Measurements from ENCODE around the gene BCOR. TPM values are rescaled to one million over a fixed set of nuclear protein-coding genes. Genes with fewer than 3 reads are reported as not detected.

BCOR gene
- total RNA-seq, 1 donor from 2014 or later: 24.3 TPM

DNA sequence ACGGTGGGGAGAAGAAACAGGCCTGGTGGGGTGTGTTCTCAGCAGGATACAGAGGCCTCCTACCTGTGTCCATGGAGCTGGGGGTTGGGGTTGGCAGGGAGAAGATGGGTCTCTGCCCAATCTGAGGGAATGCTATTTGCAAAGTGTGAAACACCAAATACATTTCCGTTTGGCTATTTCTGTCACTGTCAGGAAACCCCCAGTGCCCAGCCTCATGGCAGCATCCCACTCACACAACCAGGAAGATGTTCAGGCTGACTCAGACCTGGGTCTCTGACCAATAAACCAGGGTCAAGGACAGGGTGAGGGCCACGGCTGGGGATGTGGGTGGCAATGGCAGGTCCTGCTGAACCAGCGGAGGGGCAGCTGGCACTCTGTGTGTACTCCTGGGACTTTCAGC, 41.3 kb downstream of the BCOR start:
- no peak overlapping the region for H3K4me3 ChIP-seq (ENCODE audit: low read depth, low read length)
- TF ChIP-seq, protein P1, sequence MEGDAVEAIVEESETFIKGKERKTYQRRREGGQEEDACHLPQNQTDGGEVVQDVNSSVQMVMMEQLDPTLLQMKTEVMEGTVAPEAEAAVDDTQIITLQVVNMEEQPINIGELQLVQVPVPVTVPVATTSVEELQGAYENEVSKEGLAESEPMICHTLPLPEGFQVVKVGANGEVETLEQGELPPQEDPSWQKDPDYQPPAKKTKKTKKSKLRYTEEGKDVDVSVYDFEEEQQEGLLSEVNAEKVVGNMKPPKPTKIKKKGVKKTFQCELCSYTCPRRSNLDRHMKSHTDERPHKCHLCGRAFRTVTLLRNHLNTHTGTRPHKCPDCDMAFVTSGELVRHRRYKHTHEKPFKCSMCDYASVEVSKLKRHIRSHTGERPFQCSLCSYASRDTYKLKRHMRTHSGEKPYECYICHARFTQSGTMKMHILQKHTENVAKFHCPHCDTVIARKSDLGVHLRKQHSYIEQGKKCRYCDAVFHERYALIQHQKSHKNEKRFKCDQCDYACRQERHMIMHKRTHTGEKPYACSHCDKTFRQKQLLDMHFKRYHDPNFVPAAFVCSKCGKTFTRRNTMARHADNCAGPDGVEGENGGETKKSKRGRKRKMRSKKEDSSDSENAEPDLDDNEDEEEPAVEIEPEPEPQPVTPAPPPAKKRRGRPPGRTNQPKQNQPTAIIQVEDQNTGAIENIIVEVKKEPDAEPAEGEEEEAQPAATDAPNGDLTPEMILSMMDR (conservative IDR thresholded peaks at IDR 0.05; ENCODE audit: low read depth, low read length): no peak
- DNase-seq (ENCODE audit: low read depth): no peak

DNA sequence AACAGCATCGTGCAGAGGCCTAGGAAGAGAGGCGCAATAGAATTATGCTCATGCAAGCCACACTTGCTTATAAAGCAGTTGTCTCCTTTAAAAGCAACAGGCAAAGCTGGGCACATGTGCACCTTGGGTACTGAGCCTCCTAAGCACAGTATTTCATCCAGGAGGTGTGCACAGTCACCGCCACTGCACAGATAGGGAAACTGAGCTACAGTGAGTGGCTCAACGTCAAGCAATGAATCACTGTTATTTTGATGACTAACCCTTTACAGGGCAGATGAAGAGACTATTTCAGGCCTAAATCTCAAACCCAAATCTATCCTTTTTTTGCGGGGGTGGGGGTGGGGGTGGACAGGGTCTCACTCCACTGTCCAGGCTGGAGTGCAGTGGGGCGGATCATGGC, 42.3 kb downstream of the BCOR start:
- TF ChIP-seq, protein P1 (conservative IDR thresholded peaks at IDR 0.05; ENCODE audit: low read depth, low read length): no peak
- no peak for DNase-seq (ENCODE audit: low read depth)
- no peak overlapping the region for H3K4me3 ChIP-seq (ENCODE audit: low read depth, low read length)

DNA sequence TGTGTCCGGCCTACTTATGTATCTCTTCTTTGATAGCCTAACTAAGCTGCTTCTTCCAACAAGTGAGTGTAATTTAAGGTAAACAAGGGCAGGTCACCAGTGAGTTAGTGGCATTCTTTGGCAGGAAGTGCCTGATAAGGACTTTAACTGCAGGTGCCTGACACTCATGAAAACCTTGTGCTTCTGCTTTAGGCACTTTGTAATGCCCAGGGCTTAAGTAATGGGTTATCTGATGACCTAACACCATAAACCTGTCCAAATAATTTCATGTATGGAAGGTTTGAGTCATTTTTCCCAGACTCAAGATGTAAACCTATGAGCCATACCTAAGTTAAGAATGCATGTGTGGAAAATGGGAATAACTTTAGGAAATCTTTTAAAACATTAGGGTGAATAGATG, 43.0 kb downstream of the BCOR start:
- no peak overlapping the region for H3K4me3 ChIP-seq (ENCODE audit: low read depth, low read length)
- TF ChIP-seq, protein P1 (conservative IDR thresholded peaks at IDR 0.05; ENCODE audit: low read depth, low read length): no peak
- DNase-seq (ENCODE audit: low read depth): no peak

DNA sequence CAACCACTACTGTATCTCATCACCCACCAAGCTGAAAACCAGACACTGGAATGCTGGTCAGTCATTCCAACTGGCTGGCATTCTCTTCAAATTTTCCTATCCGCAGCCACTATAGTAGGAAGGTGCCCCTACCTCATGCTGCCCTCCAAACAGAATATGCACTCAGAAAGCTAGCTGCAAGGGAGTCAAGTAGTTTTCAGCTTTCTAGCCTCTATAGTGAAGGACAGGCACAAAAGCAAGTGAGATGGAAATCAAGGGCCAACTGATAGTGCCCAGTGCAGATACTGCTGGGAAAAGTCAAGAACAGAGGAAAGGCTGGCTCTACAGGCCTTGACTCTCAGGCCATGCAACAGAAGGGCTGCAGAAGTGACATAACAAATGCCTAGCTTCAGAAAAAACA, 47.2 kb downstream of the BCOR start:
- TF ChIP-seq, protein P1 (conservative IDR thresholded peaks at IDR 0.05; ENCODE audit: low read depth, low read length): no peak
- no peak overlapping the region for H3K4me3 ChIP-seq (ENCODE audit: low read depth, low read length)
- DNase-seq (ENCODE audit: low read depth): no peak

DNA sequence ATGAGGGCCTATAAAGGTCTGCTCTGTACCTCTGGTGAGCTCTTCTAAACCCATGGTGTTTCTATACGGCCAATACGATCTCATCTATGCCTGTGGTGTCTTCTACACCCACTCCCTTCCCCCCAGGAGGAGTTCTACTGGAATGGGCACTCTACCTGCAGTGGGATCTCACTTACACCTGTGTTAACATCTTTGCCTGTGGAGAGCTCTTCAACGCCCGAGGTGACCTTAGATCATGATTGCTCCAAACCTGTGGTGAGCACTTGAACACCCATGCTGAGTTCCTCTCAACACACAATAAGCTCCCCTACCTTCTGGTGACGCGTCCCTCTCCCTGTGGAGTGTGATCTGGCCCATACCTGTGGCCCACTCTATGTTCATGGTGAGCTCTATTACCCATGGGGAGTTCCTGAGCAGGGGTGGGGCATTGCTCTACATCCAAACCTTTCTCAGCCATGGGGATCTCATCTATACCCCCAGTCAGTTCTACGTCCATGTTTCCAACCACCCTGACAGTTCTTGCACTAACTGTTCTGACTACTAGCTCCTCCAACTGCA, 48.6 kb downstream of the BCOR start:
- TF ChIP-seq, protein P1 (conservative IDR thresholded peaks at IDR 0.05; ENCODE audit: low read depth, low read length): no peak

DNA sequence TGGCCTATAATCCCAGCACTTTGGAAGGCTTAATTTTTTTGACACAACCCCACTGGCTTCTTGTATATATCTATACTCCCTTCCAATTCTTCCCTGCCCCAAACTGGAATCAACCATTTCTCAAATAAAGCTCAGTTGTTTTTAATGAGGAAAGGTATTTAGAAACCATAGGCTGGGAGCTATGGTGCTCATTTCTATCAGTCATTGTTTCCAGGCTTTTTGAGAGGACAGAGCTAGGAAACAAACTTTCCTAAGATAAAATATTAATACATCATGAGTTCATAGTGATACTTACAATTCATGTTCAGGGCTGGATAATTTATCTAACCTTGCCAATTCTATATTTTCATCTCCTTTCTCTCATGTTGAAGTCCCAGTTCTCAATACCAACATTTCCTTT, 50.3 kb downstream of the BCOR start:
- no peak overlapping the region for H3K4me3 ChIP-seq (ENCODE audit: low read depth, low read length)
- TF ChIP-seq, protein P1 (conservative IDR thresholded peaks at IDR 0.05; ENCODE audit: low read depth, low read length): no peak
- no peak for DNase-seq (ENCODE audit: low read depth)

More for the DNA sequence above, 48.6 kb downstream of the BCOR start:
- no peak overlapping the region for H3K4me3 ChIP-seq (ENCODE audit: low read depth, low read length)
- no peak for DNase-seq (ENCODE audit: low read depth)

DNA sequence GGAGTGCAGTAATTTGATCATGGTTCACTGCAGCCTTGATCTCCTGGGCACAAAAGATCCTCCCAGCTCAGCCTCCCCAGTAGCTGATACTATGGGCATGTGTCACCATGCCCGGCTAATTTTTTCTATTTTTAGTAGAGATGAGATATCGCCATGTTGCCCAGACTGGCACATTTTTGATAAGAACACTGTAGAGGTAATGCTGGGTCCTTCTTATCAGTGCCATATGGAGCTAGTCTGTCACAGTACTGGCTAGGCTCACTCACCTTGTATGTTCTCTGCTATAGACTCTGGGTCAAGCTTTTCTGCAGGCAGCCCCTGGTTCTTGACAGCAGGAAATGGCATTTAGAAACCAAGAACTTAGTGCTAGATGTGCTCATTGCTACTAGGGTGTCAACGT, 53.9 kb downstream of the BCOR start:
- no peak for DNase-seq (ENCODE audit: low read depth)
- TF ChIP-seq, protein P1 (conservative IDR thresholded peaks at IDR 0.05; ENCODE audit: low read depth, low read length): no peak
- no peak overlapping the region for H3K4me3 ChIP-seq (ENCODE audit: low read depth, low read length)
